HG03095 (cell line): ENCODE measurements around the gene RIOK1.
"Not testable (repeated sequence)": the region's sequence is repeated elsewhere in the genome, so short reads cannot be mapped to it uniquely, and the experiment has no call there.

Experiments used
- ATAC-seq: cut with Tn5 transposase; IDR thresholded peaks from one replicate; pipeline ENCODE4 v1.9.1; 2021; ENCODE audit warnings: moderate library complexity; ENCODE audit not compliant: unreplicated experiment

Gene RIOK1

DNA sequence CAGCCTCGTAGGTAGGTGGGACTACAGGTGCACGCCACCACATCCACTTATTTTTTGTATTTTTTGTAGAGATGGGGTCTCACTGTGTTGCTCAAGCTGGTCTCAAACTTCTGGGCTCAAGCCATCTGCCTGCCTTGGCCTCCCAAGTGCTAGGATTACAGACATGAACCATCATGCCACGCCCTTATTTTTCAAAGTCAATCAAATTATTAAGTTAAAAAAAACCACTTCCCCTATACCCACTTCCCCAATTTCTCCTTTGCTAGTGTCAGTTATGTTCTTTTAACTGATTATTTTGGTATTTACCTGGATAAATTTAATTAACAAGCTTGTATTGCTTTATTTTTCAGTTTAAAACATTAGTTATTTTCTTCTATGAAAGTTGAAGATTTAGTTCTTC is 49.6 kb downstream of the RIOK1 start:
- ATAC-seq: no peak

DNA sequence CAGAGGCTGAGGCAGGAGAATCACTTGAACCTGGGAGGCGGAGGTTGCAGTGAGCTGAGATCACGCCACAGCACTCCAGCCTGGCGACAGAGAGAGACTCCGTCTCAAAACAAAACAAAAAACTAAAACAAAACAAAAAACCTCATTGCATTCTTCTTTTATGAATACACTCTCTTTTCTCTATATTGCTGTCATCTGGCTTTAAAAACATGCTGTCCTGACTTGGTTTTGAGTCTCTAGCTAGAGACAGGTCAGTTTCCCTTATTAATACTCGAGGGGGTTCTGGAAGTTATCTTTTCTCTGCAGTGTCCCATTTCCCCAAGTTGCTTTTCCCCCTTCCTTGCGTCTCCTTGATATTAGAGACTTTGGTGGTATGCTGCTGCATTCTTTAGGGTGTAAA is 50.9 kb downstream of the RIOK1 start:
- ATAC-seq: no peak

DNA sequence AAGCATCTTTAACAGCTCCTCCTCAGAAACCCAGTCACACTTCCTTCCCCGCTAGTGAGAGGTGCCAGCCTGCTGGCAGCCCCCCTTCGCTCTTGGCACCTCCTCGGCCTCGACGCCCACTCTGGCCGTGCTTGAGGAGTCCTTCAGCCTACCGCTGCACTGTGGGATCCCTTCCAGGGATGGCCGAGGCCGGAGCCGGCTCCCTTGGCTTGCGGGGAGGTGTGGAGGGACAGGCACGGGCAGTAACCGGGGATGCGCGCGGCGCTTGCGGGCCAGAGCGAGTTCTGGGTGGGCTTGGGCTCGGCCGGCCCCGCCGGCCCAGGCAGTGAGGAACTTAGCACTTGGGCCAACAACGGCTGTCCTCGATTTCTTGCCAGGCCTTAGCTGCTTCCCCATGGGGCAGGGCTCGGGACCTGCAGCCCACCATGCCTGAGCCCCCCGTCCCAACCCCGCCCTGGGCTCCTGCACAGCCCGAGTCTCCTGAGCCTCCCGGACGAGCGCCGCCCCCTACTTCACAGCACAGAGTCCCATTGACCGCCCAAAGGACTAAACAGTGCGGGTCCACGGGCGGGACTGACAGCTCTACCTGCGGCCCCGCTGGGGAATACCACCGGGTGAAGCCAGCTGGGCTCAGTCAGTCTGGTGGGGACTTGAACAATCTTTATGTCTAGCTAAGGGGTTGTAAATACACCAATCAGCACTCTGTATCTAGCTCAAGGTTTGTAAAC is 51.6 kb downstream of the RIOK1 start:
- ATAC-seq: no peak

DNA sequence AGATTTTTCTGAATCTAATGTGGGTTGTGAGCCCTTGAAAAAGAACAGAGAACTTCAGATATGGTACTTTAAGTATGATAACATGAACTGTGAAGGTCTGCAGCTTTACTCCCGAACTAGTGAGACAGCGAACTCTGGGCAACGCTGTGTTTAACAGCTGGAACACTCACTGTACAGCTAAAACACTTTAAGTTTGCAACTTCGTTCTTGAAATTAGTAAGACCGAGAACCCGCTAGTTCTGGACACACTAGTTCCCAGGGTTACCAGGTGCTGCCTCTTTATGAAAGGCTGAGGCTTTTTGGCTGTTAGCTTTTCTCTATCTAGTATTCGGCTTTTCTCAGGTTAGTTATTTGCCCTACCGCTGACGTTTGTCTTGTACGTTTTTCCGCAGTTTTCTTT is 52.9 kb downstream of the RIOK1 start:
- ATAC-seq: no peak

DNA sequence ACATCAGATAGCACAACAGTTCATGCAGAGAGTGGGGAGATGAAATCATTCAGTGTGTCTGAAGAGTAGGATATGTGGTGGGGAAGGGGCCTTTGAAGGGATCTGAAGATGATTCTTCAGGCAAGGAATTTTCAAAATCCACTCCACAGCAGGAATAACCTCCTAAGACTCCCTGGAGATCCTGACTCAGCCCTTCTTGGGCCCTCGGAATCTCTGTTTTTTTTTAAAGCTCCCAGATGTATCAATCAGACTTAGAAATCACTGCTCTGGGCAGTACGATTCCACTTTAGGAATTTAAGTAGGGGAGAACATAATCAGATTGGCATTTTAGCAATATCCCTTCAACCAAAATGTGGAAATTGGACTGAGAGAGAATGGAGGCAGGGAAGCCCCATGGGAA is 55.5 kb downstream of the RIOK1 start:
- no peak for ATAC-seq

DNA sequence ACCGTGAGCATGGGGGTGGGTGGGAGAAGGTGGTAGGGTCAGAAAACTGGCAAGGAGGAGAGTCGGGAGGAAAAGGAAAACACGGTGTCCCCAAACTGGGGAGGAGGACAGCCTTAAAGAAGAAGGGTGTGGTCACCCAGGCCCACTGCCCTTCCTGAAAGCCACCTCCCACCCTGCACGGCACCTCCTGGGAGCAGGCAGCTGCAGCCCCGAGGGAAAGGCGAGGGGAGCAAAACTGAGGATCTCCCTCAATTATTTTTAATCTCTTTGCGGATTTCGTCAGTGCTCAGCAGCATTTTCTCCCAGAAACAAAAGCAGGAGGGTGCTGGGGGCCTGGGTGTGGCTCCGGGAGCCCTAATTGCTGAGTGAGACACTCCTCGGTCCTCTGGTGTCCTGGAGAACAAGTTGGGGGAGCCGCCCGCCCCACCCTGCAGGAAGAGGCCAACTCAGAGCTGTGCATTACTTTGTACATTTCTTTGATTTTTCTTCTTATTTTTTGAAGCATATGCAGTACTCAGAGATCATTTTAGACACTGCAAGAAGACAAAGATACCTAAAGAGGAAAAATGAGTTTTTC is 56.4 kb downstream of the RIOK1 start:
- ATAC-seq: no peak

DNA sequence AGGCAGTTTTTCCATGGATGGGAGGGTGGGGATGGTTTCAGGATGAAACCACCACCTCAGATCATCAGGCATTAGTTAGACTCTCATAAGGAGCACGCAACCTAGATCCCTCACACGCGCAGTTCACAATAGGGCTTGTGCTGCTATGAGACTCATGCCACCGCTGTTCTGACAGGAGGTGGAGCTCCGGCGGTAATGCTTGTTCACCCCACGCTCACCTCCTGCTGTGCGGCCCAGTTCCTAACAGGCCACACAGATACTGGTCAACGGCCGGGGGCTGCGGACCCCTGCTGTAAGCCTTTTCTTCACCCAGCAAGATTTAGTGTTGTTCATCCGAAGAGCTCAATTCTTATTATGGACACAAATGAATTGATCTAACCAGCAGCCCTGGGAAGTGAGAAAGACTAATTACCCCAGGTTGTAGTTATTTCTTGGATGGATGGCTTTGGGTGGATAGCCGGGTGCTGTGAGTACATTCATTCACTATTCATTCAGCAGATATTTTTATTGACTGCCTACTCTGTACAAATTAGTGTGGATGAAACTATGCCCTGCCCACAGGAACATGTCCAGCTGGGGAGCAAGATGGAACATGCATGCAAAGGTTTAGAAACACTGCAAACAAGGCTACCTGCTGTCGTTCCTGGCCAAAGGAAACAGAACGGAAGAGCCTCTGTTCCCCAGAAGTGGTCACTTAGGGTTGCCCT is 57.2 kb downstream of the RIOK1 start:
- ATAC-seq: no peak

DNA sequence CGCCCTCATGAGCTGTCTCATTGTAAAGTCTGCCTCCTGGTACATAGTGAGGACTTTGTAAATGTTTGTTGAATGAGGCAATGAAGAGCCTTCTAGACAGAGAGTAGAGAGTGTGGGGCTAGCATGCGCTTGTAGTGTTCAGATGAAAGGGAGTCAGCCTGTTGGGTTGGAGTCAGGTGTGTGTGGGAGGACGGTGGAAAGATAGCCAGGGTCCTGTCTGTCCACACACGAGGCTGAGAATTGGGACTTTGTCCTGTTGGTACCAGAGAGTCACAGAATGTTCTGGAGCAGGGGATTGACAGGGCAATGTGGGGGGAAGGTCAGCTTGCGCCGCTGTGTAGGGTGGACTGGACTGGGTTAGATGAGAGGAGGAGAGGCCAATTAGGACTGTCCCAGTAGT is 58.6 kb downstream of the RIOK1 start:
- no peak for ATAC-seq

DNA sequence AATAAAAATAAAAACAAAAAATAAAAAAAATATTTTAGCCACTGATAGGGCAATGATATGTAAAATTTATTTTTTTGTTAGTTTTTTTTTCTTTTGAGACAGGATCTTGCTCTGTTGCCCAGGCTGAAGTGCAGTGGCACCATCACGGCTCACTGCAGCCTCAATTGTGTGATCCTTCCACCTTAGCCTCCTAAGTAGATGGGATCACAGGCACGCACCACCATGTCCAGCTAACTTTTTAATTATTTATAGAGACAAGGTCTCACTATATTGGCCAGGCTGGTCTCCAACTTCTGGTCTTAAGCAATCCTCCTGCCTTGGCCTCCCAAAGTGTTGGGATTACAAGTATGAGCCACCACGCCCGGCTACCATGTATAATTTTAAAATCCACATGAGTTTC is 59.4 kb downstream of the RIOK1 start:
- no peak for ATAC-seq

DNA sequence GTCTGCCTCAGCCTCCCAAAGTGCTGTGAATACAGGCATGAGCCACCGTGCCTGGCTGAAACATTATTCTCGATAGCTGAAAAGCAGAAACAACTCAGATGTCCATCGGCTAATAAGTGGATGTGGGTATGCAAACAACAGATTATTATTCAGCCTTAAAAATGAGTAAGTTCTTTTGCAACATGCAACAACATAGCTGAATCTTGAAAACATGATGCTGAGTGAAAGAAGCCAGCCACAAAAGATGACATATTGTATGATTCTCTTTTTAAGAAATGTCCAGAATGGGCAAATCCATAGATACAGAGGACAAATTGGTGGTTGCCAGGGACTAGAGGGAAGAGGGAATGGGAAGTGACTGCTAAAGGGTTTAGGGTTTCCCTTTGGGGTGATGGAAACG is 61.7 kb downstream of the RIOK1 start:
- ATAC-seq: no peak

DNA sequence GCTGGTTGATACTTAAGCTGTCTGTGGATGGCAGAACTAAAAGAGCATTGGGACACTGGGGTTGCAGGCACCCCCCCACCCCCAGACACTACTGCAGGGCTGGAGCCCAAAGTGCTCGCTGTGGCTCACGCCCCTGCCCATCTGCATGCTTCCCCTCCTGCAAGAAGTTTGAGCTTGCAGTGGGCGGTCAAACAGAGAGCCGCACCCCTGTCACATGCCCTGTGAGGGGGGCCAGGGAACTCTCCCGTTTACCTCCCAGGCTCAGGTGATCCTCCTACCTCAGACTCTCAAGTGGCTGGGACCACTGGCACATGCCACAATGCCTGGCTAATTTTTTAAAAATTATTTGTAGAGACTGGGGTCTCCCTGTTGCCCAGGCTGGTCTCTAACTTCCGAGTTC is 63.3 kb downstream of the RIOK1 start:
- ATAC-seq: no peak

DNA sequence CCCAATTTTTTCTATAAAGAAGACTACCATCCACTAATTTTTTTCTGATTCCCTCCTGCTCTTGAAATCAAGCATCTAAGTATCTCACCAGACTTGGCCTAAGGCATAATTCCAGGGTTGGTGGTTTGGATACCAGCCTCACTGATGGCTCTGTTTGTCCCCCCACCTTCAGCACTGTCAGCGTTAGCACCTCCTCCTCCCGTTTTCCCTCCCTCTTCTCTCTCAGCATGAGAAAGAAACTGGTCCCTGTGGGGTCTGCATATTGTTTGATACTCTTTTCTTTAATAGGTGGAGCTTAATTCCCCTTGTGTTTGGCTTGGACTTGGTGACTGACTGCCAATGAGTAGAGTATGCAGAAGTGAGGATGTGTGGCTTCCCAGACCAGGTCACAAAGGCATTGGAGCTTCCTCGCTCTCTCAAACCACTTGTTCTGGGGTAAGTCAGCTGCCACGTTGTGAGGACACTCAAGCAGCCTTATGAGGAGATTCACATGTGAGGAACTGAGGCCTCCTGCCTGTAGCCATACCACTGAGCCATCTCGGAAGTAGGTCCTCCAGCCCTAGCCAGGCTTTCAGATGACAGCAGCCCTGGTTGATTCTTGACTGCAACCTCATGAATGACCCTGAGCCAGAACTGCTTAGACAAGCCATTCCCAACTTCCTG is 65.2 kb downstream of the RIOK1 start:
- ATAC-seq: no peak

DNA sequence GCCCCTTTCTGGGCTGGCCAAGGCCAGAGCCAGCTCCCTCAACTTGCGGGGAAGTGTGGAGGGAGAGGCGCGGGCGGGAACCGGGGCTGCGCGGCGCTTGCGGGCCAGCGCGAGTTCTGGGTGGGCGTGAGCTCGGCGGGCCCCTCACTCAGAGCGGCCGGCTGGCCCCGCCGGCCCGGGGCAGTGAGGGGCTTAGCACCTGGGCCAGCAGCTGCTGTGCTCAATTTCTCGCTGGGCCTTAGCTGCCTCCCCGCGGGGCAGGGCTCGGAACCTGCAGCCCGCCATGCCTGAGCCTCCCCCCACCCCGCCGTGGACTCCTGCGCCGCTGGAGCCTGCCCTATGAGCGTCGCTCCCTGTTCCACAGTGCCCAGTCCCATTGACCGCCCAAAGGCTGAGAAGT is 66.7 kb downstream of the RIOK1 start:
- ATAC-seq: not testable (repeated sequence)

DNA sequence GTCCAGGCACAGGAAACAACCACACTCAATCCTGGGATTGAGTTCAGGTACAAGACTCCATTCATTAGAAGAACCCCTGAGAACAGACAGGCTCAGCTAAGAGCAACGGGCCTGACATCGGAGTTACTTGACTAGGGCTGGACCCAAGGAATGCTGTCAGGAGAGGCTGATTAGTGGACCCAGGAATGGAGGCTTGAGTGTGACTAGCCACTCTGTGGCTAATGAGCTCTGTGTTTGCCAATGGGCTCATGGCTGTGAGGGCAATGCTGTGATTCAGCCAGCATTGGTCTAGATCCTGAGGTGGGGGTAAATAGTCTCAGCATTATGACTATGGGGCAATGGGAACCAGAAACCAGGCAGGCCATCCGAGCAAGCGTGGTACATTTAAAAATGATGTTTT is 71.8 kb downstream of the RIOK1 start:
- no peak for ATAC-seq

DNA sequence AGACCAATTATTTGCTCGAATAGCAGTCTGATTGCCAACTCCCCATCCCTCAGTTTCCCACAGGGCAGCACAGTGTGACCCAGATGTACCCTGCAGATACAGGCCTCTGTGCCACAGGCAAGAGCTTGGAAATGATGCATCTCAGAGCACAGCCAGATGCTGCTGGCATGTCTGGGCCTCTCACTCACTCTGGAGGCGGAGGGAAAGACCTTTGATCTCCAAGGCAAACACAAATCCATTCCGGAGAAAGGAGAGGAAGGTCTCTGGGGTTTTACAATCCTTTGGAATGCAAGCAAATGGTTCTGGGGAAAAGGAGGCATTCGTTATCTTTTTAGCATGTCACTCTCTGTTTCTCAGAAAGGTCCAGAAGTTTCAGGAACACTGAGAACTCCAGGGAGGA is 74.2 kb downstream of the RIOK1 start:
- ATAC-seq: no peak

DNA sequence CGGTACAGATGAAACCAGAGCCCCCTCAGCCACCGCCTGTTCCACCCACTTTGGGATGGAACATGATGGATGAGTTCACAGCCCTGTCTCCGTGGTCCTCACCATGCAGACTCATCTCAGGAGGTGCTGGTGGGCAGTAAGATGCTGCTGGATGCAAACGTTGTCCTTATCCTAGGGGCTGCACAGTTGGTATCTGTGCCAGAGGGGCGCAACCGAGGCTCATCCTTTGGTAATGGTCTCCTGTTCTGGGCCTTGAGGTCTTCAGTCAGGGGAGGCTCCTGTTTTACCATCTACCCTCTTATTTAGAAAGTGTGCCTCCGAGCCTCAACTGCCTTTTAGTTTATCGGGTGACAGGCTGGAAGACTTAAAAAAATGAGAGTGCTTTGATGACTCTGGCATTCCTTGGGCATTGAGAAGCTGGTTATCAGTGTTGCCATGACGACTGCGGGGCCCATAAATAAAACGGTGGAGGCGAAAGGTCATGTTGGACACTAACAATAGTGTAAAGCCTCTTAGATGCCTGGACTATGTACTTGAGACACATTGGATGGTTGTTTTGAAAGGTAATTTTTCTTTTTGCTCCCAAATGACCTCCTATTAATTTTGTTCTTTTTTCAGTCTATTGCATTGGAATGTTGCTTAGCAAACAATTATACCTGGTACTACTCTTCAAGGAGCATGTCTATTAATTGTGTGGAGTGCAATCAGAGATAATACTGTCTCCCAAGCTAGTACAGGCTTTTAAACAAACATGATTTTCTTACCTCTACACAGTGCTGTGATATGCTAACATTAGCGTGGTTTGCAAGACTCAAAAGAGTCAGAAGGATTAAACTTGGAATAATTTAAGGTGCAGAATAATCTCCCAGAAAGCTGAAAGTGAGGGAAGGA is 77.6 kb downstream of the RIOK1 start:
- no peak for ATAC-seq
